GM12891 (cell line): ENCODE data around the gene MRPS35.

Source experiments
- POLR2A ChIP-seq: IDR thresholded peaks from 2 replicates; pipeline ENCODE4 v1.6.1; 2011; ENCODE audit warnings: low read depth, low read length, control low read depth
- POLR2AphosphoS5 ChIP-seq: IDR thresholded peaks from 2 replicates; pipeline ENCODE4 v1.6.1; 2011; ENCODE audit warnings: low read depth, low read length, control low read depth
- TAF1 ChIP-seq: IDR thresholded peaks from 2 replicates; pipeline ENCODE4 v1.6.1; 2011; ENCODE audit warnings: low read depth, low read length, control low read depth

- TF ChIP-seq POLR2AphosphoS5 (no peak), TAF1 (no peak), POLR2A (no peak)
These were observed 85.5 kb downstream of the MRPS35 start for GRCh38 chr12:27796128-27796527.
